ENCODE data around the gene VIPR2.
A peak's percentile ranks its signal among the peaks of the same experiment; 100 is the strongest.

The VIPR2 gene

GRCh38 chr7:159036916-159037605 is 107.6 kb downstream of the VIPR2 start:
- peak; percentile 47 for DNase-seq

- peak; percentile 28 for DNase-seq
These were observed 109.0 kb downstream of the VIPR2 start for GRCh38 chr7:159035571-159036073.

GRCh38 chr7:159034988-159035387 is 109.7 kb downstream of the VIPR2 start:
- peak; percentile 35 for DNase-seq

- peak; percentile 35 for DNase-seq
These were observed 110.3 kb downstream of the VIPR2 start for GRCh38 chr7:159034394-159034793.

GRCh38 chr7:159033956-159034355 is 110.7 kb downstream of the VIPR2 start:
- peak; percentile 41 for DNase-seq

- no peak for DNase-seq
These were observed 111.2 kb downstream of the VIPR2 start for GRCh38 chr7:159033473-159033825.

GRCh38 chr7:159032753-159033472 is 111.8 kb downstream of the VIPR2 start:
- no peak for DNase-seq

GRCh38 chr7:159032322-159032721 is 112.3 kb downstream of the VIPR2 start:
- peak; percentile 35 for DNase-seq

GRCh38 chr7:159031750-159032149 is 112.9 kb downstream of the VIPR2 start:
- peak; percentile 45 for DNase-seq

- peak; percentile 51 for DNase-seq
These were observed 113.4 kb downstream of the VIPR2 start for GRCh38 chr7:159031135-159031701.

GRCh38 chr7:159030490-159031134 is 114.1 kb downstream of the VIPR2 start:
- peak; percentile 58 for DNase-seq

GRCh38 chr7:159028508-159029401 is 115.9 kb downstream of the VIPR2 start:
- peak; percentile 51 for DNase-seq

- peak; percentile 49 for DNase-seq
These were observed 116.7 kb downstream of the VIPR2 start for GRCh38 chr7:159027789-159028507.

GRCh38 chr7:159027056-159027788 is 117.4 kb downstream of the VIPR2 start:
- DNase-seq: peak; percentile 50

GRCh38 chr7:159026271-159027055 is 118.2 kb downstream of the VIPR2 start:
- peak; percentile 54 for DNase-seq

GRCh38 chr7:159025161-159025779 is 119.4 kb downstream of the VIPR2 start:
- no peak for DNase-seq

- no peak for DNase-seq
These were observed 120.3 kb downstream of the VIPR2 start for GRCh38 chr7:159024280-159024951.

- no peak for DNase-seq
These were observed 120.9 kb downstream of the VIPR2 start for GRCh38 chr7:159023746-159024145.

- no peak for DNase-seq
These were observed 121.5 kb downstream of the VIPR2 start for GRCh38 chr7:159023206-159023605.

All from activated CD8-positive, alpha-beta memory T cell treated with anti-CD3 and anti-CD28 coated beads for 24 hours (primary cell).